ENCODE results near the gene RTN4RL1.

RTN4RL1 gene

GRCh38 chr17:2064147-2064489, 39.0 kb upstream of the RTN4RL1 start:
- Histone ChIP-seq H3K9ac (ENCODE audit: low read length) (peak overlapping the region; percentile 93), H3K79me1 (replicated peaks; ENCODE audit: low read length, poor library complexity, severe bottlenecking) (peaks cover 15% of the 10 kb centered on the region), H3K14ac (ENCODE audit: low read length in 2 of 2) (no peak overlapping the region), H2BK15ac (ENCODE audit: low read depth, poor library complexity, severe bottlenecking) (peak overlapping the region; percentile 44), H2AK5ac (ENCODE audit: low read length, severe bottlenecking) (peak overlapping the region; percentile 84), H4K91ac (ENCODE audit: low read length) (no peak overlapping the region), H3K27me3 (ENCODE audit: control insufficient read depth in 1 of 2, insufficient read depth in 1 of 2, low read length in 2 of 2) (no peaks in the 10 kb centered on the region), H2BK12ac (ENCODE audit: low read length in 2 of 2) (peak overlapping the region; percentile 47 to 78), H2BK5ac (ENCODE audit: low read depth, low read length, poor library complexity, severe bottlenecking) (no peak overlapping the region), H3K9me3 (ENCODE audit: control insufficient read depth, low read length) (no peaks in the 10 kb centered on the region), H4K8ac (ENCODE audit: low read length) (peak overlapping the region; percentile 28), H2AFZ (ENCODE audit: low read depth, low read length) (no peak overlapping the region), H3K18ac (ENCODE audit: low read depth in 1 of 2, low read length in 2 of 2) (peak overlapping the region; percentile 85 to 87), H3K4me3 (ENCODE audit: insufficient read depth in 1 of 2, low read depth in 1 of 2, low read length in 2 of 2) (no peak overlapping the region), H3K4me1 (ENCODE audit: control insufficient read depth, insufficient read depth, low read depth, low read length) (peaks cover 73% of the 10 kb centered on the region), H3K4me2 (ENCODE audit: low read length, poor library complexity, severe bottlenecking) (no peak overlapping the region), H3K27ac (ENCODE audit: low read length, poor library complexity, severe bottlenecking) (peak overlapping the region; percentile 6), H3K36me3 (ENCODE audit: control insufficient read depth in 1 of 2, insufficient read depth in 2 of 2, low read depth in 1 of 2, low read length in 2 of 2) (peaks cover 52 to 53% of the 10 kb centered on the region in 2 experiments), H3K23ac (ENCODE audit: low read length in 2 of 2) (no peak overlapping the region), H3K4ac (ENCODE audit: low read depth in 1 of 2, low read length in 2 of 2) (peak overlapping the region in 1 of 2 experiments; percentile 53), H2BK120ac (ENCODE audit: low read depth, low read length) (peak overlapping the region; percentile 19)
- 50% methylated on average over 3 of the region's 5 CpGs for WGBS
- peak; percentile 43 for DNase-seq

GRCh38 chr17:2063261-2064146, 38.4 kb upstream of the RTN4RL1 start:
- no peak overlapping the region for H3K23ac ChIP-seq (ENCODE audit: low read length in 2 of 2)

GRCh38 chr17:2062571-2063183, 37.5 kb upstream of the RTN4RL1 start:
- Histone ChIP-seq H3K23ac (ENCODE audit: low read length in 2 of 2) (no peak overlapping the region), H3K14ac (ENCODE audit: low read length in 2 of 2) (peak overlapping the region in 1 of 2 experiments; percentile 50), H3K4me2 (ENCODE audit: low read length, poor library complexity, severe bottlenecking) (no peak overlapping the region), H2BK120ac (ENCODE audit: low read depth, low read length) (peak overlapping the region; percentile 12), H3K27ac (ENCODE audit: low read length, poor library complexity, severe bottlenecking) (peak overlapping the region; percentile 92), H2BK5ac (ENCODE audit: low read depth, low read length, poor library complexity, severe bottlenecking) (peak overlapping the region; percentile 81), H3K79me1 (replicated peaks; ENCODE audit: low read length, poor library complexity, severe bottlenecking) (peaks cover 19% of the 10 kb centered on the region), H2AFZ (ENCODE audit: low read depth, low read length) (no peak overlapping the region), H3K4me3 (ENCODE audit: insufficient read depth in 1 of 2, low read depth in 1 of 2, low read length in 2 of 2) (no peak overlapping the region), H4K8ac (ENCODE audit: low read length) (peak overlapping the region; percentile 20), H3K9me3 (ENCODE audit: control insufficient read depth, low read length) (no peaks in the 10 kb centered on the region), H3K4me1 (ENCODE audit: control insufficient read depth, insufficient read depth, low read depth, low read length) (peaks cover 64% of the 10 kb centered on the region), H2BK15ac (ENCODE audit: low read depth, poor library complexity, severe bottlenecking) (no peak overlapping the region), H3K9ac (ENCODE audit: low read length) (peak overlapping the region; percentile 93), H3K18ac (ENCODE audit: low read depth in 1 of 2, low read length in 2 of 2) (peak overlapping the region; percentile 37 to 64), H2AK5ac (ENCODE audit: low read length, severe bottlenecking) (peak overlapping the region; percentile 76), H3K36me3 (ENCODE audit: control insufficient read depth in 1 of 2, insufficient read depth in 2 of 2, low read depth in 1 of 2, low read length in 2 of 2) (peaks cover 45 to 63% of the 10 kb centered on the region in 2 experiments), H2BK12ac (ENCODE audit: low read length in 2 of 2) (peak overlapping the region; percentile 66 to 80), H3K4ac (ENCODE audit: low read depth in 1 of 2, low read length in 2 of 2) (peak overlapping the region; percentile 5 to 27), H4K91ac (ENCODE audit: low read length) (peak overlapping the region; percentile 89), H3K27me3 (ENCODE audit: control insufficient read depth in 1 of 2, insufficient read depth in 1 of 2, low read length in 2 of 2) (no peaks in the 10 kb centered on the region)
- 17% methylated on average over 11 of the region's 11 CpGs for WGBS
- peak; percentile 73 for DNase-seq

More at GRCh38 chr17:2063261-2064146, 38.4 kb upstream of the RTN4RL1 start:
- Histone ChIP-seq H3K9me3 (ENCODE audit: control insufficient read depth, low read length) (no peaks in the 10 kb centered on the region), H2BK12ac (ENCODE audit: low read length in 2 of 2) (peak overlapping the region; percentile 47 to 78), H3K14ac (ENCODE audit: low read length in 2 of 2) (peak overlapping the region in 1 of 2 experiments; percentile 82), H3K27ac (ENCODE audit: low read length, poor library complexity, severe bottlenecking) (peak overlapping the region; percentile 92), H4K8ac (ENCODE audit: low read length) (peak overlapping the region; percentile 71), H3K9ac (ENCODE audit: low read length) (peak overlapping the region; percentile 93), H3K4me1 (ENCODE audit: control insufficient read depth, insufficient read depth, low read depth, low read length) (peaks cover 70% of the 10 kb centered on the region), H3K79me1 (replicated peaks; ENCODE audit: low read length, poor library complexity, severe bottlenecking) (peaks cover 15% of the 10 kb centered on the region), H2BK120ac (ENCODE audit: low read depth, low read length) (peak overlapping the region; percentile 66), H3K36me3 (ENCODE audit: control insufficient read depth in 1 of 2, insufficient read depth in 2 of 2, low read depth in 1 of 2, low read length in 2 of 2) (peaks cover 46 to 59% of the 10 kb centered on the region in 2 experiments), H2BK5ac (ENCODE audit: low read depth, low read length, poor library complexity, severe bottlenecking) (peak overlapping the region; percentile 49), H3K27me3 (ENCODE audit: control insufficient read depth in 1 of 2, insufficient read depth in 1 of 2, low read length in 2 of 2) (no peaks in the 10 kb centered on the region), H3K4ac (ENCODE audit: low read depth in 1 of 2, low read length in 2 of 2) (peak overlapping the region; percentile 48 to 65), H2AFZ (ENCODE audit: low read depth, low read length) (no peak overlapping the region), H2BK15ac (ENCODE audit: low read depth, poor library complexity, severe bottlenecking) (peak overlapping the region; percentile 55), H4K91ac (ENCODE audit: low read length) (peak overlapping the region; percentile 81), H3K4me2 (ENCODE audit: low read length, poor library complexity, severe bottlenecking) (no peak overlapping the region), H3K4me3 (ENCODE audit: insufficient read depth in 1 of 2, low read depth in 1 of 2, low read length in 2 of 2) (no peak overlapping the region), H3K18ac (ENCODE audit: low read depth in 1 of 2, low read length in 2 of 2) (peak overlapping the region; percentile 85 to 87), H2AK5ac (ENCODE audit: low read length, severe bottlenecking) (peak overlapping the region; percentile 76)
- 65% methylated on average over 13 of the region's 16 CpGs for WGBS
- DNase-seq = peak; percentile 87

GRCh38 chr17:2061441-2061958, 36.4 kb upstream of the RTN4RL1 start:
- WGBS = 88% methylated on average over 15 of the region's 17 CpGs
- Histone ChIP-seq H2BK120ac (ENCODE audit: low read depth, low read length) (no peak overlapping the region), H3K18ac (ENCODE audit: low read depth in 1 of 2, low read length in 2 of 2) (peak overlapping the region; percentile 35 to 70), H3K27me3 (ENCODE audit: control insufficient read depth in 1 of 2, insufficient read depth in 1 of 2, low read length in 2 of 2) (no peaks in the 10 kb centered on the region), H2AK5ac (ENCODE audit: low read length, severe bottlenecking) (peak overlapping the region; percentile 80), H2BK15ac (ENCODE audit: low read depth, poor library complexity, severe bottlenecking) (peak overlapping the region; percentile 63), H2BK12ac (ENCODE audit: low read length in 2 of 2) (peak overlapping the region in 1 of 2 experiments; percentile 29), H2AFZ (ENCODE audit: low read depth, low read length) (no peak overlapping the region), H3K9me3 (ENCODE audit: control insufficient read depth, low read length) (no peaks in the 10 kb centered on the region), H2BK5ac (ENCODE audit: low read depth, low read length, poor library complexity, severe bottlenecking) (no peak overlapping the region), H3K4me2 (ENCODE audit: low read length, poor library complexity, severe bottlenecking) (no peak overlapping the region), H3K4ac (ENCODE audit: low read depth in 1 of 2, low read length in 2 of 2) (peak overlapping the region; percentile 43 to 46), H3K4me1 (ENCODE audit: control insufficient read depth, insufficient read depth, low read depth, low read length) (peaks cover 56% of the 10 kb centered on the region), H3K9ac (ENCODE audit: low read length) (peak overlapping the region; percentile 93), H3K36me3 (ENCODE audit: control insufficient read depth in 1 of 2, insufficient read depth in 2 of 2, low read depth in 1 of 2, low read length in 2 of 2) (peaks cover 45 to 75% of the 10 kb centered on the region in 2 experiments), H3K27ac (ENCODE audit: low read length, poor library complexity, severe bottlenecking) (peak overlapping the region; percentile 92), H3K4me3 (ENCODE audit: insufficient read depth in 1 of 2, low read depth in 1 of 2, low read length in 2 of 2) (no peak overlapping the region), H4K91ac (ENCODE audit: low read length) (peak overlapping the region; percentile 93), H3K14ac (ENCODE audit: low read length in 2 of 2) (no peak overlapping the region), H4K8ac (ENCODE audit: low read length) (peak overlapping the region; percentile 59), H3K23ac (ENCODE audit: low read length in 2 of 2) (no peak overlapping the region), H3K79me1 (replicated peaks; ENCODE audit: low read length, poor library complexity, severe bottlenecking) (peaks cover 20% of the 10 kb centered on the region)
- peak; percentile 29 for DNase-seq

Data from mesenchymal stem cell (in vitro differentiated cells and primary cell).